WERI-Rb-1 (cell line): Measurements from ENCODE around the gene UBL3.

Source experiments
- DNase-seq: peaks from one replicate; pipeline ENCODE4 v3.0.0-alpha.2; 2020
- H3K27ac ChIP-seq: fragments of 250-450 bp; sonication (Bioruptor Pico); 2 replicates; pipeline ENCODE4 v1.5.1; 2020; ENCODE audit warnings: mild to moderate bottlenecking, moderate library complexity
- H3K27me3 ChIP-seq: fragments of 250-450 bp; sonication (Bioruptor Pico); 2 replicates; pipeline ENCODE4 v1.5.1; 2021; ENCODE audit warnings: mild to moderate bottlenecking, low read depth, moderate library complexity; ENCODE audit not compliant: insufficient read depth, severe bottlenecking
- H3K36me3 ChIP-seq: fragments of 250-450 bp; sonication (Bioruptor Pico); 2 replicates; pipeline ENCODE4 v1.5.1; 2020; ENCODE audit warnings: mild to moderate bottlenecking, moderate library complexity
- H3K4me3 ChIP-seq: 2 replicates; pipeline ENCODE4 v1.5.1; 2011; ENCODE audit warnings: low read depth, mild to moderate bottlenecking, control low read depth, low read length
- H3K9me3 ChIP-seq: fragments of 250-450 bp; sonication (Bioruptor Pico); 2 replicates; pipeline ENCODE4 v1.5.1; 2021; ENCODE audit warnings: mild to moderate bottlenecking, moderate library complexity; ENCODE audit not compliant: severe bottlenecking
- CTCF ChIP-seq: IDR thresholded peaks from 2 replicates; pipeline ENCODE4 v1.5.1; 2011; ENCODE audit warnings: low read depth, mild to moderate bottlenecking, control low read depth, inconsistent platforms, low read length

The UBL3 gene

GRCh38 chr13:29730253-29730652, 120.2 kb downstream of the UBL3 start:
- no peak for DNase-seq
- Histone ChIP-seq H3K27ac (no peak overlapping the region), H3K36me3 (no peaks in the 10 kb centered on the region), H3K4me3 (no peak overlapping the region), H3K9me3 (no peaks in the 10 kb centered on the region), H3K27me3 (no peaks in the 10 kb centered on the region)
- TF ChIP-seq CTCF = no peak

GRCh38 chr13:29722415-29722814, 128.0 kb downstream of the UBL3 start:
- Histone ChIP-seq H3K4me3 (no peak overlapping the region), H3K27me3 (no peaks in the 10 kb centered on the region), H3K36me3 (no peaks in the 10 kb centered on the region), H3K9me3 (no peaks in the 10 kb centered on the region), H3K27ac (no peak overlapping the region)
- no peak for TF ChIP-seq CTCF
- DNase-seq = no peak

GRCh38 chr13:29721766-29722165, 128.7 kb downstream of the UBL3 start:
- H3K9me3 ChIP-seq = no peaks in the 10 kb centered on the region
- TF ChIP-seq CTCF = no peak

GRCh38 chr13:29718694-29719093, 131.7 kb downstream of the UBL3 start:
- H3K27ac ChIP-seq = no peak overlapping the region
- no peak for DNase-seq
- TF ChIP-seq CTCF = no peak
- H3K4me3 ChIP-seq = no peak overlapping the region
- H3K9me3 ChIP-seq = no peaks in the 10 kb centered on the region
- no peaks in the 10 kb centered on the region for H3K36me3 ChIP-seq
- no peaks in the 10 kb centered on the region for H3K27me3 ChIP-seq

More at GRCh38 chr13:29721766-29722165, 128.7 kb downstream of the UBL3 start:
- Histone ChIP-seq H3K27me3 (no peaks in the 10 kb centered on the region), H3K36me3 (no peaks in the 10 kb centered on the region), H3K27ac (no peak overlapping the region), H3K4me3 (no peak overlapping the region)
- DNase-seq = no peak

GRCh38 chr13:29716493-29716892, 133.9 kb downstream of the UBL3 start:
- Histone ChIP-seq H3K27me3 (no peaks in the 10 kb centered on the region), H3K9me3 (no peaks in the 10 kb centered on the region), H3K4me3 (no peak overlapping the region), H3K36me3 (no peaks in the 10 kb centered on the region), H3K27ac (no peak overlapping the region)
- TF ChIP-seq CTCF = no peak
- no peak for DNase-seq
